ENCODE measurements around the gene DIO3.

- TF ChIP-seq EZH2 (IDR thresholded peaks at IDR 0.05; ENCODE audit: borderline replicate concordance, low read length): no peak
- TF ChIP-seq, protein P1, sequence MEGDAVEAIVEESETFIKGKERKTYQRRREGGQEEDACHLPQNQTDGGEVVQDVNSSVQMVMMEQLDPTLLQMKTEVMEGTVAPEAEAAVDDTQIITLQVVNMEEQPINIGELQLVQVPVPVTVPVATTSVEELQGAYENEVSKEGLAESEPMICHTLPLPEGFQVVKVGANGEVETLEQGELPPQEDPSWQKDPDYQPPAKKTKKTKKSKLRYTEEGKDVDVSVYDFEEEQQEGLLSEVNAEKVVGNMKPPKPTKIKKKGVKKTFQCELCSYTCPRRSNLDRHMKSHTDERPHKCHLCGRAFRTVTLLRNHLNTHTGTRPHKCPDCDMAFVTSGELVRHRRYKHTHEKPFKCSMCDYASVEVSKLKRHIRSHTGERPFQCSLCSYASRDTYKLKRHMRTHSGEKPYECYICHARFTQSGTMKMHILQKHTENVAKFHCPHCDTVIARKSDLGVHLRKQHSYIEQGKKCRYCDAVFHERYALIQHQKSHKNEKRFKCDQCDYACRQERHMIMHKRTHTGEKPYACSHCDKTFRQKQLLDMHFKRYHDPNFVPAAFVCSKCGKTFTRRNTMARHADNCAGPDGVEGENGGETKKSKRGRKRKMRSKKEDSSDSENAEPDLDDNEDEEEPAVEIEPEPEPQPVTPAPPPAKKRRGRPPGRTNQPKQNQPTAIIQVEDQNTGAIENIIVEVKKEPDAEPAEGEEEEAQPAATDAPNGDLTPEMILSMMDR (conservative IDR thresholded peaks at IDR 0.05 in 1 of 2, IDR thresholded peaks at IDR 0.05 in 1 of 2; ENCODE audit: extremely low read depth in 1 of 2, insufficient read depth in 1 of 2, low read depth in 1 of 2, low read length in 2 of 2): no peak
Observed at GRCh38 chr14:101521473-101521915, 39.8 kb upstream of the DIO3 start.

Measured in mammary epithelial cell (primary cell).